HepG2 (cell line): ENCODE measurements around the gene FBXL4. TPM values are rescaled to one million over a fixed set of nuclear protein-coding genes. Genes with fewer than 3 reads are reported as not detected.

Experiments
- ATAC-seq: fragments of 200-7000 bp; cut with Tn5 transposase; 3 replicates; pipeline ENCODE4 v1.9.1; 2020; ENCODE audit warnings: mild to moderate bottlenecking, moderate library complexity
- BruUV-seq: library from RNA; stranded (reverse); fragments of 400-500 nt; replicated peaks from 2 replicates; lab custom pipeline; 2021; lab: Mats Ljungman, UMichigan
- CTCF ChIA-PET: fragments of 300-600 bp; formaldehyde crosslinking; extraction: SDS; loops from one replicate; lab custom pipeline; 2021; ENCODE audit warnings: low total read pairs, inconsistent platforms, low intra/inter-chr PET ratio; lab: Yijun Ruan, JAX
- POLR2A ChIA-PET: fragments of 350-600 bp; sonication (Branson Sonifier 250); formaldehyde crosslinking; loops from one replicate; lab custom pipeline; 2020; ENCODE audit warnings: antibody characterized with exemption, inconsistent platforms; lab: Yijun Ruan, JAX
- DNase-seq: peaks from one replicate; pipeline ENCODE4 v3.0.0-alpha.2; 2015; ENCODE audit warnings: low spot score
- FAIRE-seq: peaks from 3 replicates; lab custom pipeline; 2011; peaks lifted over from hg19 to GRCh38; lab: Jason Lieb, UNC
- H2AFZ ChIP-seq: one replicate; pipeline ENCODE4 v1.6.1; 2011; ENCODE audit warnings: low read length, inconsistent platforms
- H3K27ac ChIP-seq: fragments of 300-600 bp; 3 replicates; pipeline ENCODE4 v1.8.0; 2011; ENCODE audit warnings: mixed run types, mild to moderate bottlenecking, mixed read lengths, low read length, inconsistent platforms; ENCODE audit not compliant: insufficient read depth; ENCODE audit errors: extremely low read length
- H3K27me3 ChIP-seq, 2 experiments: fragments of 200-600 bp in 1 of 2; 2 replicates in 1 of 2; 3 replicates in 1 of 2; pipeline versions ENCODE4 v1.6.0 to v1.8.0; 2011; ENCODE audit warnings: low read length in 2 of 2, mild to moderate bottlenecking in 2 of 2, moderate library complexity in 2 of 2, inconsistent platforms in 1 of 2; ENCODE audit not compliant: insufficient read depth in 2 of 2, control insufficient read depth in 1 of 2
- H3K36me3 ChIP-seq, 2 experiments: fragments of 200-600 bp in 1 of 2; replicated peaks in 1 of 2; 2 replicates in 1 of 2; 3 replicates in 1 of 2; pipeline versions ENCODE4 v1.5.1 to v1.8.0; 2011; ENCODE audit warnings: low read length in 2 of 2, inconsistent platforms in 1 of 2; ENCODE audit not compliant: insufficient read depth in 2 of 2, control insufficient read depth in 1 of 2
- H3K4me1 ChIP-seq: 2 replicates; pipeline ENCODE4 v1.5.1; 2012; ENCODE audit warnings: low read length, inconsistent platforms; ENCODE audit not compliant: insufficient read depth
- H3K4me2 ChIP-seq: 2 replicates; pipeline ENCODE4 v1.6.0; 2011; ENCODE audit warnings: low read depth, low read length, inconsistent platforms
- H3K4me3 ChIP-seq, 3 experiments: fragments of 200-600 bp in 1 of 3; sonication (generic), shearing (Covaris generic) in 1 of 3; replicated peaks in 1 of 3; 2 replicates each; pipeline ENCODE4 v1.5.1; 2011 to 2016; ENCODE audit warnings: low read length in 3 of 3, inconsistent platforms in 2 of 3, low read depth in 2 of 3, mild to moderate bottlenecking in 2 of 3, control low read depth in 1 of 3, mixed read lengths in 1 of 3; ENCODE audit not compliant: insufficient read depth in 1 of 3
- H3K79me2 ChIP-seq: one replicate; pipeline ENCODE4 v1.6.1; 2011; ENCODE audit warnings: low read length, inconsistent platforms; ENCODE audit not compliant: insufficient read depth
- H3K9ac ChIP-seq: 2 replicates; pipeline ENCODE4 v1.6.0; 2011; ENCODE audit warnings: mild to moderate bottlenecking, low read depth, low read length, inconsistent platforms; ENCODE audit not compliant: insufficient read depth
- H3K9me3 ChIP-seq: 2 replicates; pipeline ENCODE4 v1.5.1; 2012; ENCODE audit warnings: mild to moderate bottlenecking, low read length
- H4K20me1 ChIP-seq: 2 replicates; pipeline ENCODE4 v1.6.0; 2011; ENCODE audit warnings: inconsistent platforms, mild to moderate bottlenecking, low read length, moderate library complexity; ENCODE audit not compliant: insufficient read depth
- HNRNPLL ChIP-seq: fragments of 200-400 bp; formaldehyde crosslinking; IDR thresholded peaks from 2 replicates; pipeline ENCODE4 v1.6.1; 2017; ENCODE audit warnings: mild to moderate bottlenecking, low read depth, low read length; ENCODE audit not compliant: poor library complexity, severe bottlenecking
- KDM2A ChIP-seq: sonication (generic); formaldehyde crosslinking; IDR thresholded peaks from 2 replicates; pipeline ENCODE4 v1.4.0; 2020; ENCODE audit warnings: low read depth, missing genetic modification reagents, borderline replicate concordance
- MAX ChIP-seq: IDR thresholded peaks from 2 replicates; pipeline ENCODE4 v1.6.1; 2012; ENCODE audit warnings: inconsistent platforms
- MED1 ChIP-seq: sonication (generic); formaldehyde crosslinking; IDR thresholded peaks from 2 replicates; pipeline ENCODE4 v1.4.0; 2020; ENCODE audit warnings: missing genetic modification reagents
- NONO ChIP-seq, 2 experiments: fragments of 450-650 bp in 1 of 2; sonication (generic) in 1 of 2; formaldehyde crosslinking in 1 of 2; IDR thresholded peaks in 1 of 2; conservative IDR thresholded peaks in 1 of 2; 2 replicates each; pipeline versions ENCODE4 v1.6.1 to v1.8.0; 2017 to 2022; ENCODE audit warnings: mild to moderate bottlenecking in 1 of 2, missing genetic modification reagents in 1 of 2, moderate library complexity in 1 of 2
- SALL1 ChIP-seq: sonication (generic); formaldehyde crosslinking; IDR thresholded peaks from 2 replicates; pipeline ENCODE4 v1.8.0; 2022; ENCODE audit warnings: mild to moderate bottlenecking, missing genetic modification reagents
- SNAPC2 ChIP-seq: sonication (generic); formaldehyde crosslinking; IDR thresholded peaks from 2 replicates; pipeline ENCODE4 v1.8.1; 2022; ENCODE audit warnings: mild to moderate bottlenecking, missing genetic modification reagents
- STAG1 ChIP-seq: sonication (generic); formaldehyde crosslinking; IDR thresholded peaks from 2 replicates; pipeline ENCODE4 v1.4.0; 2020; ENCODE audit warnings: missing genetic modification reagents
- XRCC5 ChIP-seq: fragments of 200-400 bp; formaldehyde crosslinking; optimal IDR thresholded peaks from 2 replicates; pipeline ENCODE3; 2017; ENCODE audit warnings: mild to moderate bottlenecking, low read length
- ZNF263 ChIP-seq: sonication (generic); formaldehyde crosslinking; IDR thresholded peaks from 2 replicates; pipeline ENCODE4 v1.4.0; 2020; ENCODE audit warnings: missing genetic modification reagents
- ZNF563 ChIP-seq: sonication (generic); formaldehyde crosslinking; IDR thresholded peaks from 2 replicates; pipeline ENCODE4 v1.8.0; 2022; ENCODE audit warnings: mild to moderate bottlenecking, moderate library complexity, missing genetic modification reagents
- ZNF75D ChIP-seq: sonication (generic); formaldehyde crosslinking; IDR thresholded peaks from 2 replicates; pipeline ENCODE4 v1.8.1; 2023; ENCODE audit warnings: missing genetic modification reagents, mild to moderate bottlenecking, borderline replicate concordance
- ZNF777 ChIP-seq: sonication (generic); formaldehyde crosslinking; IDR thresholded peaks from 2 replicates; pipeline ENCODE4 v1.4.0; 2020; ENCODE audit warnings: missing genetic modification reagents
- ZSCAN29 ChIP-seq: sonication (generic); formaldehyde crosslinking; conservative IDR thresholded peaks from 2 replicates; pipeline ENCODE4 v1.4.0; 2020; ENCODE audit warnings: mild to moderate bottlenecking, missing genetic modification reagents
- WGBS: methylation state at CpG from one replicate; pipeline ENCODE4 v1.1.6; 2017; ENCODE audit warnings: low lambda C conversion rate; 5-methylcytosine and 5-hydroxymethylcytosine counted together
- in situ Hi-C: cut with HindIII; loops from 2 replicates; pipeline ENCODE4 v1.10.0; 2017; ENCODE audit warnings: low pct_unique_long_range_greater_than_20kb; ENCODE audit not compliant: extremely low pct_ligation_motif_present
- intact Hi-C: fragments of 100-400 bp; cut with micrococcal nuclease; formaldehyde crosslinking; loops from one replicate; pipeline ENCODE4 v1.10.0; 2022; ENCODE audit not compliant: unreplicated experiment
- polyA plus RNA-seq, 8 experiments: library from polyadenylated mRNA; depleted of rRNA in 3 of 8; stranded (reverse) in 7 of 8; unstranded in 1 of 8; fragments of >200 nt; fragmentation: Illumina TruSeq in 4 of 8; extraction: Trizol in 4 of 8; gene quantifications; 2 replicates each; pipeline versions ENCODE4 v1.2.1 to v1.2.3, GENCODE V29; 2011 to 2016; ENCODE audit warnings: low read depth in 4 of 8, missing spikeins in 1 of 8, mixed read lengths in 1 of 8; ENCODE audit not compliant: insufficient read depth in 1 of 8
- total RNA-seq, 5 experiments: library from RNA; depleted of rRNA; stranded (reverse); fragments of >200 nt; fragmentation: Illumina TruSeq; extraction: Trizol; gene quantifications; 2 replicates each; pipeline ENCODE4 v1.2.3, GENCODE V29; 2016; ENCODE audit warnings: low read depth in 1 of 5
- TF ChIP-seq, protein P1 (sequence below): sonication (generic); formaldehyde crosslinking; IDR thresholded peaks from 2 replicates; pipeline ENCODE4 v1.4.0; 2020; ENCODE audit warnings: mild to moderate bottlenecking, missing genetic modification reagents
- TF ChIP-seq, protein P2 (sequence below): sonication (generic); formaldehyde crosslinking; IDR thresholded peaks from 2 replicates; pipeline ENCODE4 v1.4.0; 2020; ENCODE audit warnings: mild to moderate bottlenecking, missing genetic modification reagents
- TF ChIP-seq, protein P3 (sequence below): IDR thresholded peaks from 2 replicates; pipeline ENCODE4 v1.6.1; 2016; ENCODE audit warnings: control low read depth

The FBXL4 gene
- total and polyA plus RNA-seq, 2 of the 13 experiments (the other 11 are each of a cell fraction or from before 2014, with no cell fraction given): 13.2 to 17.6 TPM

GRCh38 chr6:98833307-98834059, 114.3 kb downstream of the FBXL4 start:
- WGBS: 0% methylated on average over 14 of the region's 42 CpGs
- H3K36me3 ChIP-seq: no peaks in the 10 kb centered on the region
- intact Hi-C loops (no loop called here), in situ Hi-C loops (loop anchor here (25.0 kb wide), 5 partner anchors 279 to 1771 kb away; no protein-coding TSS in a partner anchor)
- H4K20me1 ChIP-seq: no peaks in the 10 kb centered on the region; the same call in 1 of the 2 replicates
- H3K4me3 ChIP-seq: peak overlapping the region; percentile 46 to 60 (median 54)
- H3K4me1 ChIP-seq: peaks cover 25% of the 10 kb centered on the region; the same call in 1 of the 2 replicates
- no peak overlapping the region for H3K9ac ChIP-seq
- FAIRE-seq (no peak), DNase-seq (no peak), ATAC-seq (peak; percentile 85)
- no peak overlapping the region for H2AFZ ChIP-seq
- CTCF ChIA-PET: no interaction called here
- H3K27me3 ChIP-seq: peaks cover 8 to 77% of the 10 kb centered on the region in 2 experiments; a peak in 4 of 5 replicates
- no peak overlapping the region for H3K27ac ChIP-seq
- no peaks in the 10 kb centered on the region for H3K9me3 ChIP-seq
- no TSS peak for BruUV-seq
- no peaks in the 10 kb centered on the region for H3K79me2 ChIP-seq
- H3K4me2 ChIP-seq: peak overlapping the region; percentile 90
- POLR2A ChIA-PET: interaction anchor here (1.2 kb wide), 1 partner anchor 114 kb away, joined by 3 read pairs; the partner anchor contains the start of gene FBXL4
- 0 out of 2 replicates have a peak, but pooled peaks have one; percentile 14 for TF ChIP-seq MED1 (CRISPR knock-in tag)
- peak; percentile 36 for TF ChIP-seq STAG1 (CRISPR knock-in tag)
- TF ChIP-seq, protein P1, sequence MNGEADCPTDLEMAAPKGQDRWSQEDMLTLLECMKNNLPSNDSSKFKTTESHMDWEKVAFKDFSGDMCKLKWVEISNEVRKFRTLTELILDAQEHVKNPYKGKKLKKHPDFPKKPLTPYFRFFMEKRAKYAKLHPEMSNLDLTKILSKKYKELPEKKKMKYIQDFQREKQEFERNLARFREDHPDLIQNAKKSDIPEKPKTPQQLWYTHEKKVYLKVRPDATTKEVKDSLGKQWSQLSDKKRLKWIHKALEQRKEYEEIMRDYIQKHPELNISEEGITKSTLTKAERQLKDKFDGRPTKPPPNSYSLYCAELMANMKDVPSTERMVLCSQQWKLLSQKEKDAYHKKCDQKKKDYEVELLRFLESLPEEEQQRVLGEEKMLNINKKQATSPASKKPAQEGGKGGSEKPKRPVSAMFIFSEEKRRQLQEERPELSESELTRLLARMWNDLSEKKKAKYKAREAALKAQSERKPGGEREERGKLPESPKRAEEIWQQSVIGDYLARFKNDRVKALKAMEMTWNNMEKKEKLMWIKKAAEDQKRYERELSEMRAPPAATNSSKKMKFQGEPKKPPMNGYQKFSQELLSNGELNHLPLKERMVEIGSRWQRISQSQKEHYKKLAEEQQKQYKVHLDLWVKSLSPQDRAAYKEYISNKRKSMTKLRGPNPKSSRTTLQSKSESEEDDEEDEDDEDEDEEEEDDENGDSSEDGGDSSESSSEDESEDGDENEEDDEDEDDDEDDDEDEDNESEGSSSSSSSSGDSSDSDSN: peak; percentile 52; the same call in 1 of the 2 replicates
- peak; percentile 85 for TF ChIP-seq ZNF263 (CRISPR knock-in tag)
- TF ChIP-seq ZNF777 (CRISPR knock-in tag): peak; percentile 52; the same call in 1 of the 2 replicates
- TF ChIP-seq ZSCAN29 (CRISPR knock-in tag): no peak
- TF ChIP-seq ZNF75D (CRISPR knock-in tag): no peak
- TF ChIP-seq XRCC5: peak; percentile 12
- TF ChIP-seq, protein P2, sequence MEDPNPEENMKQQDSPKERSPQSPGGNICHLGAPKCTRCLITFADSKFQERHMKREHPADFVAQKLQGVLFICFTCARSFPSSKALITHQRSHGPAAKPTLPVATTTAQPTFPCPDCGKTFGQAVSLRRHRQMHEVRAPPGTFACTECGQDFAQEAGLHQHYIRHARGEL (CRISPR knock-in tag): no peak
- 0 out of 2 replicates have a peak, but pooled peaks have one; percentile 25 for TF ChIP-seq ZNF563 (CRISPR knock-in tag)
- 0 out of 2 replicates have a peak, but pooled peaks have one; percentile 32 for TF ChIP-seq KDM2A (CRISPR knock-in tag)
- TF ChIP-seq MAX: 0 out of 2 replicates have a peak, but pooled peaks have one; percentile 32
- peak; percentile 17; the same call in 1 of the 2 replicates for TF ChIP-seq SALL1 (CRISPR knock-in tag)
- no peak for TF ChIP-seq NONO (IDR thresholded peaks at IDR 0.05)
- TF ChIP-seq NONO (CRISPR knock-in tag; conservative IDR thresholded peaks at IDR 0.05): no peak
- TF ChIP-seq, protein P3, sequence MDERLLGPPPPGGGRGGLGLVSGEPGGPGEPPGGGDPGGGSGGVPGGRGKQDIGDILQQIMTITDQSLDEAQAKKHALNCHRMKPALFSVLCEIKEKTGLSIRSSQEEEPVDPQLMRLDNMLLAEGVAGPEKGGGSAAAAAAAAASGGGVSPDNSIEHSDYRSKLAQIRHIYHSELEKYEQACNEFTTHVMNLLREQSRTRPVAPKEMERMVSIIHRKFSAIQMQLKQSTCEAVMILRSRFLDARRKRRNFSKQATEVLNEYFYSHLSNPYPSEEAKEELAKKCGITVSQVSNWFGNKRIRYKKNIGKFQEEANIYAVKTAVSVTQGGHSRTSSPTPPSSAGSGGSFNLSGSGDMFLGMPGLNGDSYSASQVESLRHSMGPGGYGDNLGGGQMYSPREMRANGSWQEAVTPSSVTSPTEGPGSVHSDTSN (CRISPR knock-in tag): no peak
- peak; percentile 98 for TF ChIP-seq HNRNPLL
- no peak for TF ChIP-seq SNAPC2 (CRISPR knock-in tag)
